WERI-Rb-1 (cell line): ENCODE data around the gene ASCC1.

Experiments
- DNase-seq: peaks from one replicate; pipeline ENCODE4 v3.0.0-alpha.2; 2020
- H3K27ac ChIP-seq: fragments of 250-450 bp; sonication (Bioruptor Pico); 2 replicates; pipeline ENCODE4 v1.5.1; 2020; ENCODE audit warnings: mild to moderate bottlenecking, moderate library complexity
- H3K27me3 ChIP-seq: fragments of 250-450 bp; sonication (Bioruptor Pico); 2 replicates; pipeline ENCODE4 v1.5.1; 2021; ENCODE audit warnings: mild to moderate bottlenecking, low read depth, moderate library complexity; ENCODE audit not compliant: insufficient read depth, severe bottlenecking
- H3K36me3 ChIP-seq: fragments of 250-450 bp; sonication (Bioruptor Pico); 2 replicates; pipeline ENCODE4 v1.5.1; 2020; ENCODE audit warnings: mild to moderate bottlenecking, moderate library complexity
- H3K4me3 ChIP-seq: 2 replicates; pipeline ENCODE4 v1.5.1; 2011; ENCODE audit warnings: low read depth, mild to moderate bottlenecking, control low read depth, low read length
- H3K9me3 ChIP-seq: fragments of 250-450 bp; sonication (Bioruptor Pico); 2 replicates; pipeline ENCODE4 v1.5.1; 2021; ENCODE audit warnings: mild to moderate bottlenecking, moderate library complexity; ENCODE audit not compliant: severe bottlenecking
- TF ChIP-seq, protein P1 (sequence below): IDR thresholded peaks from 2 replicates; pipeline ENCODE4 v1.5.1; 2011; ENCODE audit warnings: low read depth, mild to moderate bottlenecking, control low read depth, inconsistent platforms, low read length

The ASCC1 gene

DNA sequence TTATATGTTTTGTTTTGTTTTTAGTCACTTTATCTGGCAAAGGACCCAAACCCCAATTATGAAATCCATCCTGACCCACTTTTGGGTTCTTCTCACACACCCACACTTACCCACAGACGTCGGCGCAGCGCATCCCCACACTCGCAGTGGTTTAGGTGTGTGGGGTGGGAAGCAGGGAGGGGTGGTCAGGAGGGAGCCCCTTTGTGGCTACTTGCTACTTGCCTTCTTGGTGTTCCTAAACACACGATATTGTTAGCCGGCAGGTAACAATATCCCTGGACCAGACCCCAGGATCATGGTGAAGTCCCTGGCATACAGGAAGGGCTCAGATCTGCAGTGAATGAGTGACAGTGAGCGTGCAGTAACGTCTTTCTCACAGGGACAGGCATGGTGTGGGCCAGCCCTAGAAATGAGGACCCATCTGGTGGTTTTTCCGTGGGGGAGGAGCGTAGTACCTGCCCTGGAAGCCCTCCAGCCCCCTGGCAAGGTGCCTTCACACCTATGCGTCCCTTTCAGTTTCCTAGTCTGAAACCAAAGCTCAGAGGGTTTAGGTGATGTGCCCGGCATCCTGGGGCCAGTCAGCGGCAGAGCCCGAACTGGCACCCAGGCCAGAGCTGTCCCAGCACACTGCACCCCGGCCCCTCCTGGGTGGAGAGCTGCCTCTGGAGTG, 132.2 kb downstream of the ASCC1 start:
- TF ChIP-seq, protein P1, sequence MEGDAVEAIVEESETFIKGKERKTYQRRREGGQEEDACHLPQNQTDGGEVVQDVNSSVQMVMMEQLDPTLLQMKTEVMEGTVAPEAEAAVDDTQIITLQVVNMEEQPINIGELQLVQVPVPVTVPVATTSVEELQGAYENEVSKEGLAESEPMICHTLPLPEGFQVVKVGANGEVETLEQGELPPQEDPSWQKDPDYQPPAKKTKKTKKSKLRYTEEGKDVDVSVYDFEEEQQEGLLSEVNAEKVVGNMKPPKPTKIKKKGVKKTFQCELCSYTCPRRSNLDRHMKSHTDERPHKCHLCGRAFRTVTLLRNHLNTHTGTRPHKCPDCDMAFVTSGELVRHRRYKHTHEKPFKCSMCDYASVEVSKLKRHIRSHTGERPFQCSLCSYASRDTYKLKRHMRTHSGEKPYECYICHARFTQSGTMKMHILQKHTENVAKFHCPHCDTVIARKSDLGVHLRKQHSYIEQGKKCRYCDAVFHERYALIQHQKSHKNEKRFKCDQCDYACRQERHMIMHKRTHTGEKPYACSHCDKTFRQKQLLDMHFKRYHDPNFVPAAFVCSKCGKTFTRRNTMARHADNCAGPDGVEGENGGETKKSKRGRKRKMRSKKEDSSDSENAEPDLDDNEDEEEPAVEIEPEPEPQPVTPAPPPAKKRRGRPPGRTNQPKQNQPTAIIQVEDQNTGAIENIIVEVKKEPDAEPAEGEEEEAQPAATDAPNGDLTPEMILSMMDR, result no peak
- DNase-seq, result no peak
- no peaks in the 10 kb centered on the region for H3K36me3 ChIP-seq
- 0 out of 2 replicates have a peak overlapping the region, but pooled peaks have one; percentile 10 for H3K27ac ChIP-seq
- no peak overlapping the region for H3K4me3 ChIP-seq
- H3K9me3 ChIP-seq, result no peaks in the 10 kb centered on the region
- H3K27me3 ChIP-seq, result no peaks in the 10 kb centered on the region

DNA sequence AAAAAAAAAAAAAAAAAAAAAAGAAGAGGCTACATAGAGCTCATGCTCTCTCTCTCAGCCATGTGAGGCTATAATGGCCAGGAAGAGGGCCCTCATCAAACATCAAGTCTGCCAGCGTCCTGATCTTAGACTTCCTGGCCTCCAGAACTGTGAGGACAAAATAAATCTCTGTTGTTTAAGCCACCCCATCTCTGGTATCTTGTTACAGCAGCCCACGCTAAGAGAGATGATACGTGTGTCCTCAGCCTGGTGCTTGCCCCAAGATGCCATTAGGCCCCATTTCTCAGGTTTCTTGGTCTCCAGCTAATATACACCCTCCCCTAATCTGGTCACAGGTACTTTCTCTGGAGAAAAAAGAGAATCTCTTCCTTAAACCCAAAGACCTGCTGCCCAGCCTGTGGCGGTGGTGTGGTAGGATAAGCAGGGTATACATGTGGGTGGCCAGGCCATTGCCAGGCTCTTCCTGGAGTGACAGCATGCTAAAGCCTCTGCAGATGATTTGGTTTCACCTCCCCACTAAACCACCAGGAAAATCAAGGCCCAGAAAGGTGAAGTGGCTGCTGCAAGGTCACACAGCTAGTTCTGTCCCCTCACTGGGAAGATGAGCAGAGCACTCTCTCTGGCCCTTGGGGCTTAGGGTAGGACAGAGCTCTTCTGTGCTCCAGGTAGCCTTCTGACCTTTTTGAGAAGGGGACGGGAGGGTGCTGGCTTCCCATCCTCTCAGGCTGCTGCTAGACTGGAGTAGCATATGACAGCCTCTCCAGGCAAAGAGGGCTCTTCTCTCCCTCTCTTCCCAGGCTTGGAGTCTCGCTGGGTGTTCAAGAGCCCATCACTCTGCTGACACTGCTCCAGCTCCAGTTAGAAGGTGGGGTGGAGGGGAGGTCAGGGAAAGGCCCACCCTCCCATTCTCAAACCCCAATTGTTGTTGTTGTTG, 133.0 kb downstream of the ASCC1 start:
- Histone ChIP-seq H3K36me3 (no peaks in the 10 kb centered on the region), H3K27me3 (no peaks in the 10 kb centered on the region), H3K4me3 (no peak overlapping the region), H3K27ac (no peak overlapping the region), H3K9me3 (no peaks in the 10 kb centered on the region)
- DNase-seq, result no peak
- TF ChIP-seq, protein P1, result no peak

DNA sequence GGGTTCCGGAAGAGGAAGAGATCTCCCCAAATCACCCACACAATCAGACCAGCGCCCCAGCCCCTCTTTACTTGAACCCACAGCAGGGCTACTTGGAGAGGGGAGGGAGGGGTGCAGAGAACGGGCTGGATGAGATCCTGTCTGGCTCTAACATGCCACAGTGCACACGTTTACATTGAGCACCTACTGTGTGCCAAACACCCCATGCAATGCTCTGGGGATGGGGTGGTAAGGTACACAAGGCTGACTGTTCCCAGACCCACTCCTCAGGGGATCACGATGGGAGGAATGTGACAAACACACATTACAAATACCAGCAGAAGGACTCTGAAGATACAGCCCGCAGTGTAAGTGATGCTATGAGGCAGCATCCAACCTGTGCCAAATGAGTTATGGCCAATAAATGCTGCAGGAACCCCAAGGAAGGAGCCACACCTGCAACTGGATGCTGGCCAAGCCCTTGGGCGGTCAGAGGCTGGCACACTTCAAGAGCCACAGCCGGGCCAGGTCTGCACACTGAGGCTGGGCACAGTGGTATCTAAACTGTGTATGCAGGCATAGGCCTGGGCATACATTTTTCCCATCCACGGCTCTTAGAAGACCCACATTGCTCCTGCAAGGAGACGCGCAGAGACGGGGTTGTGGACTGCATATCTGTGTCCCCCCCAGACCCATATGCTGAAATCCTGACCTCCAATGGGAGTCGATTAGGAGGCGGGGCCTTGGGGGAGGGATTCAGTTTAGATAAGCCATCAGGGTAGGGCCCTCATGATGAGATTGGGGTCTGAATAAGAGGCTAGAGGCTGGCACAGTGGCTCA, 134.1 kb downstream of the ASCC1 start:
- H3K4me3 ChIP-seq, result no peak overlapping the region
- no peaks in the 10 kb centered on the region for H3K36me3 ChIP-seq
- TF ChIP-seq, protein P1, result no peak
- no peak overlapping the region for H3K27ac ChIP-seq
- no peak for DNase-seq
- no peaks in the 10 kb centered on the region for H3K27me3 ChIP-seq
- H3K9me3 ChIP-seq, result no peaks in the 10 kb centered on the region

DNA sequence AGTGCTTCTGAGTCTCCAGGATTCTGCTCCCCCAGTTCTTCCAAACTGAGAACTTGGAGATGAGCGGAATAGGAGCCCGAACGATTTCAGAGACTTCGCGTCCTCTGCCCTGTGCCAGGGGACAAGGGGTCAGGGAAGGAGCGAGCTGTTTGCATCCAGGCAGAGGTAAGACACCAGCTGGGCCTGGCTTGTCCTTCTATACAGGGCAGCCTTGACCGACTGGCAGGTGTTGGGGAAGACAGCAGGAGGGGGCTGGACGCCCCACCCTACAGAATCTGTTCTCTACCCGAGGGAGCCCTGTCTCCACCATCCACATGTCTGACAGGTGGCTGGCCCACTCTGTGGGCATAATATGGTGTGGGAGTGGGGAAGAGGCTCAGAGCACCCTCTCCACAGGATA, 134.9 kb downstream of the ASCC1 start:
- DNase-seq, result no peak
- H3K4me3 ChIP-seq, result no peak overlapping the region
- TF ChIP-seq, protein P1, result no peak
- H3K27ac ChIP-seq, result no peak overlapping the region
- no peaks in the 10 kb centered on the region for H3K9me3 ChIP-seq
- H3K36me3 ChIP-seq, result no peaks in the 10 kb centered on the region
- H3K27me3 ChIP-seq, result no peaks in the 10 kb centered on the region

DNA sequence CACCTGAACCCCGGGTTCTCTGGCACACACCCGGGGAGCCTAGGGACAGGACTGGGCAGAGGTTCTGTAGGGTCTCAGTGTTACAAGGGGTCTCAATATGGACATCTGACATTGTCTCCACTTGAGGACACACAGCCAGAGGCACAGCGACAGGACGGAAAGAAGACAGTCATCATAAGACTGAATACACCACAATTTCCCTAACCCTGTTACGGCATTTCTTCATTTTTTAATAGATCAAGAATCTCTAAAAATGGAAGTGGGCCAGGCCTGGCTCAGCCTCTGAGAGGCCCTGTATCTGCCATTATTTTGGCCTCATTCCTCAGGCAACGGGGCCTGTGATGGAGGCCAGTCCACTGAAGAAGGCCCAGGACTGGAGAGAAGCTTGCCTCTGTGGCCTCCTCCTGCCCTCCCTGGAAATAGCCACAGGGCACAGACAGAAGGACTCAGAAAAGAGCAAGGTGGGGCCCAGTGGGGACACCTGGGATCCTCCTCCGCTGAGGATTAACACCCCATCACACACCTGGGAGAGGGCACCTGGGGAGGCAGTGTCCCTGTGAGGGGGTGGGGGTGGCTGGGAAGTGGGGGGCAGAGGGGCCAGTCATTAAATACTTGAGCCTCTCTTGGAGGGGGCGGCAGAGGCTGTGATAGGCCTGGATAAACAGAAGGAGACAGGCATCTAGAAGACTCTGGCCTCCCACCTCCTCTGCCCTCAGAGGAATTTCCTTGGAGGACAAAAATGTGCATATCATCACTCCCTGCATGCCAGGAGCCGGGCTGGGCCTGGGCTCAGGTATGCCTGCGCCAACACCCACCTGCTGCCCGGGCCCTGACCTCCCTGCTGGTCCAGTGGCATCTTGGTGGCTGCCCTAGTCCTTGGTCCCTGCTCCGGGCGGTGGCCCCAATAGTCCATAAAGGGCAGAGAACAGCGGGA, 135.8 kb downstream of the ASCC1 start:
- no peaks in the 10 kb centered on the region for H3K36me3 ChIP-seq
- H3K4me3 ChIP-seq, result no peak overlapping the region
- TF ChIP-seq, protein P1, result no peak
- DNase-seq, result no peak
- H3K27me3 ChIP-seq, result no peaks in the 10 kb centered on the region
- no peaks in the 10 kb centered on the region for H3K9me3 ChIP-seq
- no peak overlapping the region for H3K27ac ChIP-seq
